Right cardiac atrium (tissue), 5 donors: Measurements from ENCODE around the gene CAGE1. TPM values are rescaled to one million over a fixed set of nuclear protein-coding genes. Genes with fewer than 3 reads are reported as not detected.

Experiments used
- ATAC-seq, 2 donors: fragments of 200-7000 bp; cut with Tn5 transposase; one replicate each; pipeline versions ENCODE4 v1.8.0 to v1.9.1; 2020; ENCODE audit warnings: moderate library complexity in 2 of 2, mild to moderate bottlenecking in 1 of 2
- DNase-seq, 3 donors: peaks; one replicate each; pipeline ENCODE4 v3.0.0-alpha.2; 2020
- H3K27ac ChIP-seq: one replicate; pipeline ENCODE4 v1.5.1; 2013; ENCODE audit warnings: mild to moderate bottlenecking, low read length, control low read depth, moderate library complexity
- H3K27me3 ChIP-seq: one replicate; pipeline ENCODE4 v1.6.1; 2013; ENCODE audit not compliant: control insufficient read depth, insufficient read depth
- H3K4me1 ChIP-seq: one replicate; pipeline ENCODE4 v1.6.1; 2013; ENCODE audit warnings: low read length; ENCODE audit not compliant: control insufficient read depth, insufficient read depth
- H3K4me3 ChIP-seq: one replicate; pipeline ENCODE4 v1.5.1; 2013; ENCODE audit warnings: low read length, control low read depth
- H3K9me3 ChIP-seq: one replicate; pipeline ENCODE4 v1.6.1; 2013; ENCODE audit warnings: low read length; ENCODE audit not compliant: control insufficient read depth
- WGBS: extraction: QIAGEN DNeasy Blood & Tissue Kit; methylation state at CpG from one replicate; pipeline ENCODE4 v1.1.7; 2013; 5-methylcytosine and 5-hydroxymethylcytosine counted together
- intact Hi-C, 4 donors: fragments of 100-400 bp; cut with DNase I; formaldehyde crosslinking; loops; one replicate each; pipeline versions ENCODE4 v1.11.0 to v1.14.0; 2022 to 2023
- polyA plus RNA-seq: library from polyadenylated mRNA; stranded (reverse); fragments of 200-250 nt; gene quantifications from one replicate; pipeline ENCODE4 v1.2.3, GENCODE V29; 2013
- total RNA-seq, 4 donors: library from RNA; stranded (reverse); fragmentation: NEBNext Ultra II Directional; extraction: Animal tissue kit (Norgen Biotek cat#: 25700); gene quantifications; one replicate each; pipeline ENCODE4 v1.2.1, GENCODE V29; 2021
- donor health status: healthy with polysubstance abuse.
- donor health status: DM: no; HTN: yes; CAD: no.
- donor health status: DM: no; HTN: no; CAD: no.
- donor health status: DM: no; HTN: yes; CAD: no; lungs with severe emphysema.
- donor health status: DM: yes; HTN: yes; CAD: no.

CAGE1 gene
- total and polyA plus RNA-seq, 5 donors: 0.11 to 0.17 (median 0.11) TPM; not detected in 2

- ATAC-seq: no peak
Measured at GRCh38 chr6:7285416-7285815, 104.1 kb downstream of the CAGE1 start.

GRCh38 chr6:7283676-7284075 lies 105.9 kb downstream of the CAGE1 start:
- intact Hi-C loops: no loop called here
- ATAC-seq: no peak
- 71% methylated on average over 2 of the region's 2 CpGs for WGBS

More at GRCh38 chr6:7285416-7285815, 104.1 kb downstream of the CAGE1 start:
- 95% methylated on average over 6 of the region's 6 CpGs for WGBS
- intact Hi-C loops: no loop called here
- Histone ChIP-seq H3K27me3 (no peaks in the 10 kb centered on the region), H3K4me1 (no peaks in the 10 kb centered on the region), H3K27ac (no peak overlapping the region), H3K4me3 (no peak overlapping the region), H3K9me3 (no peaks in the 10 kb centered on the region)
- no peak for DNase-seq

GRCh38 chr6:7282097-7282906 lies 107.2 kb downstream of the CAGE1 start:
- DNase-seq: no peak
- Histone ChIP-seq H3K4me3 (no peak overlapping the region), H3K9me3 (no peaks in the 10 kb centered on the region), H3K4me1 (peaks cover 3% of the 10 kb centered on the region), H3K27me3 (no peaks in the 10 kb centered on the region), H3K27ac (no peak overlapping the region)
- intact Hi-C loops: no loop called here
- 70% methylated on average over 10 of the region's 10 CpGs for WGBS
- ATAC-seq: no peak

More at GRCh38 chr6:7283676-7284075, 105.9 kb downstream of the CAGE1 start:
- Histone ChIP-seq H3K27ac (no peak overlapping the region), H3K9me3 (no peaks in the 10 kb centered on the region), H3K4me3 (no peak overlapping the region), H3K4me1 (peaks cover 2% of the 10 kb centered on the region), H3K27me3 (no peaks in the 10 kb centered on the region)
- DNase-seq: no peak

Other genes starting within 250 kb of the CAGE1 start
- gene SSR1, start 76.5 kb downstream of the CAGE1 start, total RNA-seq: 10 to 100 TPM; 71.6 to 96.3 (median 82.0) TPM
- 21.6 TPM for gene SSR1, start 76.5 kb downstream of the CAGE1 start, polyA plus RNA-seq
- 10 to 100 TPM; 10.6 to 14.3 (median 13.3) TPM for gene RIOK1, start 66 bp upstream of the CAGE1 start, total RNA-seq
- gene RIOK1, start 66 bp upstream of the CAGE1 start, polyA plus RNA-seq: 7.7 TPM
- gene DSP, start 151.9 kb upstream of the CAGE1 start, total RNA-seq: 100 to 1,000 TPM; 239 to 311 (median 248) TPM
- gene DSP, start 151.9 kb upstream of the CAGE1 start, polyA plus RNA-seq: 94.7 TPM
- 10 to 100 TPM; 11.0 to 17.6 (median 14.8) TPM for gene SNRNP48, start 200.5 kb upstream of the CAGE1 start, total RNA-seq
- 10.7 TPM for gene SNRNP48, start 200.5 kb upstream of the CAGE1 start, polyA plus RNA-seq